Mesenchymal stem cell (in vitro differentiated cells and primary cell): ENCODE results near the gene CBARP.

Experiments used
- DNase-seq: peaks from one replicate; pipeline ENCODE4 v3.0.0-alpha.2; 2013
- H2AFZ ChIP-seq: one replicate; pipeline ENCODE4 v1.6.1; 2013; ENCODE audit warnings: low read depth, mild to moderate bottlenecking, control low read depth, inconsistent platforms, low read length, moderate library complexity
- H2AK5ac ChIP-seq: 2 replicates; pipeline ENCODE4 v1.6.1; 2013; ENCODE audit warnings: low read length, moderate library complexity, mild to moderate bottlenecking, inconsistent platforms; ENCODE audit not compliant: severe bottlenecking
- H2BK120ac ChIP-seq: one replicate; pipeline ENCODE4 v1.6.1; 2013; ENCODE audit warnings: low read depth, mild to moderate bottlenecking, inconsistent platforms, low read length, moderate library complexity
- H2BK12ac ChIP-seq, 2 experiments: one replicate each; pipeline ENCODE4 v1.6.1; 2013; ENCODE audit warnings: inconsistent platforms in 2 of 2, low read length in 2 of 2, mild to moderate bottlenecking in 2 of 2, moderate library complexity in 2 of 2, control low read depth in 1 of 2
- H2BK15ac ChIP-seq: one replicate; pipeline ENCODE4 v1.6.1; 2013; ENCODE audit warnings: mild to moderate bottlenecking, low read depth, inconsistent platforms; ENCODE audit not compliant: poor library complexity, severe bottlenecking
- H2BK5ac ChIP-seq: 2 replicates; pipeline ENCODE4 v1.6.1; 2013; ENCODE audit warnings: low read depth, mild to moderate bottlenecking, low read length, control low read depth, inconsistent platforms; ENCODE audit not compliant: poor library complexity, severe bottlenecking
- H3K14ac ChIP-seq, 2 experiments: one replicate each; pipeline ENCODE4 v1.6.1; 2013; ENCODE audit warnings: inconsistent platforms in 2 of 2, low read length in 2 of 2, control low read depth in 1 of 2, mild to moderate bottlenecking in 1 of 2, moderate library complexity in 1 of 2
- H3K18ac ChIP-seq, 2 experiments: one replicate each; pipeline ENCODE4 v1.6.1; 2013; ENCODE audit warnings: inconsistent platforms in 2 of 2, low read length in 2 of 2, control low read depth in 1 of 2, low read depth in 1 of 2, mild to moderate bottlenecking in 1 of 2
- H3K23ac ChIP-seq, 2 experiments: one replicate each; pipeline ENCODE4 v1.6.1; 2013; ENCODE audit warnings: inconsistent platforms in 2 of 2, low read length in 2 of 2, mild to moderate bottlenecking in 2 of 2, moderate library complexity in 2 of 2, control low read depth in 1 of 2
- H3K27ac ChIP-seq: 2 replicates; pipeline ENCODE4 v1.5.1; 2013; ENCODE audit warnings: mild to moderate bottlenecking, moderate library complexity, low read length, control low read depth, inconsistent platforms; ENCODE audit not compliant: poor library complexity, severe bottlenecking
- H3K27me3 ChIP-seq, 2 experiments: 2 replicates each; pipeline versions ENCODE4 v1.6.1 to v1.7.0; 2013; ENCODE audit warnings: low read length in 2 of 2, mild to moderate bottlenecking in 2 of 2, moderate library complexity in 2 of 2, control low read depth in 1 of 2, inconsistent platforms in 1 of 2; ENCODE audit not compliant: control insufficient read depth in 1 of 2, insufficient read depth in 1 of 2
- H3K36me3 ChIP-seq, 2 experiments: 2 replicates each; pipeline versions ENCODE4 v1.6.1 to v1.7.0; 2013; ENCODE audit warnings: low read length in 2 of 2, control low read depth in 1 of 2, inconsistent platforms in 1 of 2, low read depth in 1 of 2, mild to moderate bottlenecking in 1 of 2; ENCODE audit not compliant: insufficient read depth in 2 of 2, control insufficient read depth in 1 of 2
- H3K4ac ChIP-seq, 2 experiments: one replicate each; pipeline ENCODE4 v1.6.1; 2013; ENCODE audit warnings: inconsistent platforms in 2 of 2, low read length in 2 of 2, mild to moderate bottlenecking in 2 of 2, moderate library complexity in 2 of 2, control low read depth in 1 of 2, low read depth in 1 of 2
- H3K4me1 ChIP-seq: 2 replicates; pipeline ENCODE4 v1.6.1; 2013; ENCODE audit warnings: low read depth, low read length, control low read depth; ENCODE audit not compliant: control insufficient read depth, insufficient read depth
- H3K4me2 ChIP-seq: 2 replicates; pipeline ENCODE4 v1.6.1; 2013; ENCODE audit warnings: low read length, mild to moderate bottlenecking, inconsistent platforms; ENCODE audit not compliant: poor library complexity, severe bottlenecking
- H3K4me3 ChIP-seq, 2 experiments: 2 replicates each; pipeline versions ENCODE4 v1.5.1 to v1.7.0; 2013; ENCODE audit warnings: low read length in 2 of 2, mild to moderate bottlenecking in 2 of 2, control low read depth in 1 of 2, low read depth in 1 of 2; ENCODE audit not compliant: insufficient read depth in 1 of 2
- H3K79me1 ChIP-seq: replicated peaks from 2 replicates; pipeline ENCODE4 v1.6.1; 2013; ENCODE audit warnings: mild to moderate bottlenecking, control low read depth, low read length, inconsistent platforms; ENCODE audit not compliant: poor library complexity, severe bottlenecking
- H3K9ac ChIP-seq: 2 replicates; pipeline ENCODE4 v1.7.0; 2013; ENCODE audit warnings: mild to moderate bottlenecking, low read length, moderate library complexity
- H3K9me3 ChIP-seq: 2 replicates; pipeline ENCODE4 v1.7.0; 2013; ENCODE audit warnings: mild to moderate bottlenecking, low read length; ENCODE audit not compliant: control insufficient read depth
- H4K8ac ChIP-seq: one replicate; pipeline ENCODE4 v1.6.1; 2013; ENCODE audit warnings: inconsistent platforms, mild to moderate bottlenecking, low read length, moderate library complexity
- H4K91ac ChIP-seq: one replicate; pipeline ENCODE4 v1.6.1; 2013; ENCODE audit warnings: mild to moderate bottlenecking, low read length, inconsistent platforms
- WGBS: methylation state at CpG from one replicate; pipeline ENCODE4 v1.1.7; 2013; ENCODE audit warnings: mixed read lengths; 5-methylcytosine and 5-hydroxymethylcytosine counted together

Gene CBARP

DNA sequence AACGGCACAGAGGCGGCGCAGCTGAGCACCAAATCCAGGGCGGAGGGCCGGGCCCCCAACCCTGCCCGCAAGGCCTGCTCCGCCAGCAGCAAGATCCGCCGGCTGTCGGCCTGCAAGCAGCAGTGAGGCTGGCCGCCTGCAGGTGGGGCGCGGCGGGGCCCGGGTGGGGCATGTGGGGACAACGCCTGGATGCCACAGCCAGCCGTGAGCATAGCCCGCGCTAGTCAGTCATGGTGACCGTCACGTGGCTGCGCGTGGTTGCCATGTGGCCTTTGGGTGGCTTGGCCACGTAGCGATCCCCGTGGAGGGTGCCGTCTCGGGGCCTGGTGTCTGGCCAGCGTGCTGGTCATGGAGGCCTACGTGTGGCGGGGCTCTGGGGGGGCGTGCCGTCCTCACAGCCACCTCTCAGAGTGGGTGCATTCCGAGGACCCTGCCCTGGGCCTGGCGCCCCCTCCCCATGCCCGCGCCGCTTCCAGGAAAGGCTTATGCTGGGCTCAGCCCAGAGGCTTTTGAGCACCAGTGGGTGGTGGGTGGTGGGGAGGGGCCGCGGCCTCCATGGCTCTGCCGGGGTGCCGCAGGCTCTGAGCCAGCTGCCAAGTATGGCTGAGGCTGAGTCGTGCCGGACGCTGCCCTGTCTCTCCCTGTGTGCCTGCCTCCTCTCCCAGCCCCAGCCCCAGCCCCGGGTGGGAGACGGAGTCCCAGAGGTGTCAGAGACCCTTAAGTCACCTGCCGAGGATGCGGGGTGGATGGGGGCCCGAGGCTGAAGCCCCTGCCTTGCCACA is 11.1 kb downstream of the CBARP start:
- Histone ChIP-seq H4K8ac (no peak overlapping the region), H3K36me3 (peaks cover 16 to 96% of the 10 kb centered on the region in 2 experiments), H2AK5ac (no peak overlapping the region), H3K9me3 (no peaks in the 10 kb centered on the region), H3K23ac (no peak overlapping the region), H2AFZ (peak overlapping the region; percentile 32), H2BK12ac (no peak overlapping the region), H2BK5ac (no peak overlapping the region), H3K4me1 (peaks cover 44% of the 10 kb centered on the region), H2BK120ac (no peak overlapping the region), H3K4me2 (no peak overlapping the region), H3K27ac (no peak overlapping the region), H3K4me3 (no peak overlapping the region), H3K18ac (no peak overlapping the region), H2BK15ac (no peak overlapping the region), H3K9ac (no peak overlapping the region), H3K14ac (no peak overlapping the region), H3K4ac (no peak overlapping the region), H4K91ac (no peak overlapping the region), H3K79me1 (peaks cover 31% of the 10 kb centered on the region), H3K27me3 (no peaks in the 10 kb centered on the region)
- WGBS: 96% methylated on average over 48 of the region's 50 CpGs
- no peak for DNase-seq

DNA sequence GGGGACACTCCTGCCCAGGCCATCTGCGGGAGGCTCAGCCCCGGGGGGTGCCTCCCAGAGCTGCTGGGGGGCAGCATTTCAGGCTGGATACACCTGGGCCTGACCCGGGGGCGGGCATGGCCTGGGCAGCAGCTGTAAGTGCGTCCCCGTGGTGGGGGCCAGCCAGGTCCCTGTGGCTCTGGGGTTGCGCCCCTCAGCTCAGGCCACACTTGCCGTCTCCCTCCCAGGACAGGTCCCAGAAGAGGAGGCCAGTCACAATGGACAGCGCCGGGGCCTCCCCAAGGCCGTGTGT is 11.6 kb downstream of the CBARP start:
- Histone ChIP-seq H3K27me3 (no peaks in the 10 kb centered on the region), H3K27ac (no peak overlapping the region), H2BK120ac (no peak overlapping the region), H2BK15ac (no peak overlapping the region), H3K36me3 (peaks cover 16 to 97% of the 10 kb centered on the region in 2 experiments), H2BK5ac (no peak overlapping the region), H3K4me1 (peaks cover 43% of the 10 kb centered on the region), H3K9ac (no peak overlapping the region), H4K91ac (no peak overlapping the region), H3K4me3 (no peak overlapping the region), H3K4ac (no peak overlapping the region), H3K18ac (no peak overlapping the region), H3K4me2 (no peak overlapping the region), H4K8ac (no peak overlapping the region), H3K9me3 (no peaks in the 10 kb centered on the region), H2AK5ac (no peak overlapping the region), H3K14ac (no peak overlapping the region), H2BK12ac (no peak overlapping the region), H2AFZ (peak overlapping the region; percentile 32), H3K23ac (no peak overlapping the region), H3K79me1 (peaks cover 36% of the 10 kb centered on the region)
- DNase-seq: no peak
- 97% methylated on average over 11 of the region's 11 CpGs for WGBS

DNA sequence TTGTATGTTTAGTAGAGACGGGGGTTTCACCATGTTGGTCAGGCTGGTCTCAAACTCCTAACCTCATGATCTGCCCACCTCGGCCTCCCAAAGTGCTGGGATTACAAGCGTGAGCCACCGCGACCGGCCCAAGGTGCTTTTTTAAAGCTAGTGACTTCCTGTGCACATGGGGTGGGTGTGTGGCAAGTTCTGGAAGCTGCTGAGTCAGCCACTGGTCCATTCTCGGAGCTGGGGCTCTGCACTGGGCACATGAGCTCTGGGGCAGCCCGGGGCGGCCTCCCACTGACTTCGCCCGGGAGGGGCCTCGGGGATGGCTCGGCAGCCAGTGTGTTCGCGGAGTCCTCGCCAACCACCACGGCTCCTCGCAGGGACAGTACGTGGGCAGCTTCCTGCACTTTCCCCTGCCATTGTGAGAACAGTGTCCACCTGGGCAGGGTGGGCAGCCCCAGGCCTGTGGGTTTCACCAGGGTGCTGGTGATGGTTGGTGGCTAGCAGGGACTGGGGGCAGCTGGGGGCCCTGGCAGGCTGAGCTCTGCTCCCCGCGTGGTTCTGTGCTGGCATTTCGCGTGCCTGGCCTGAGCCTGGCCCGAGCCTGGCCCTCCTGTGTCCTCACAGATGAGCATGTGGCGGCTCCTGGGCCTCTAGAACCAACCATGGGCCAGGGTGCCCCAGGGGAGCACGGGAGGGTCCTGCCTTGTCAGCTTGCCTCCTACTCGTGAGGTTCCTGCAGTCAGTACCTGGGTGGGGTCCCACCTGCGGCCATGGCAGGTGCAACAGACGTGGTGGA is 12.2 kb downstream of the CBARP start:
- Histone ChIP-seq H3K27ac (peak overlapping the region; percentile 2), H3K9ac (no peak overlapping the region), H2AFZ (no peak overlapping the region), H3K23ac (no peak overlapping the region), H2AK5ac (no peak overlapping the region), H3K14ac (no peak overlapping the region), H2BK5ac (no peak overlapping the region), H4K91ac (no peak overlapping the region), H3K79me1 (peaks cover 41% of the 10 kb centered on the region), H3K4me3 (no peak overlapping the region), H2BK120ac (no peak overlapping the region), H3K4ac (no peak overlapping the region), H3K4me1 (peaks cover 39% of the 10 kb centered on the region), H3K27me3 (no peaks in the 10 kb centered on the region), H2BK12ac (no peak overlapping the region), H3K18ac (no peak overlapping the region), H2BK15ac (no peak overlapping the region), H3K36me3 (peaks cover 22 to 97% of the 10 kb centered on the region in 2 experiments), H3K4me2 (no peak overlapping the region), H3K9me3 (no peaks in the 10 kb centered on the region), H4K8ac (no peak overlapping the region)
- 90% methylated on average over 29 of the region's 29 CpGs for WGBS
- DNase-seq: no peak

DNA sequence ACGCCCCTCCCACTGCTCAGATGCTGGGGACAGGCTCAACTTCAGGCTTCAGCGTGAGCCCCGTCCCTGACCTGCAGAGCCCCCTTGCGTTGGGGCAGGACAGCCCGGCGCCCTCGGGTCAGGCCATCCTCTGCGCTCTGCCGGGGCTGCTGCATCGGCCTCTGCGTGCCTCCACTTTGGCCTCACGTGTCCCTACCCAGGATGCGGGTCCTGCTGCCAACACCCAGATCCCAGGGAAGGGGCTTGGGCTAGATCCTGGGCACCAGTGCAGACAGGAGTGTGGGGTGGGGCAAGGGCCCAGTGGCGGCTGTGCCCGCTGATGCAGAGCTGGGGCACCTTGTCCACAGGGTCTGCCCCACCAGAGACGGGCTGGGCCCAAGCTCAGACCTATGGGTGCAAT is 13.0 kb downstream of the CBARP start:
- Histone ChIP-seq H3K9me3 (no peaks in the 10 kb centered on the region), H4K8ac (peak overlapping the region; percentile 41), H2BK120ac (no peak overlapping the region), H2BK5ac (no peak overlapping the region), H3K4me1 (peaks cover 38% of the 10 kb centered on the region), H3K79me1 (peaks cover 45% of the 10 kb centered on the region), H2AFZ (no peak overlapping the region), H3K14ac (no peak overlapping the region), H2AK5ac (no peak overlapping the region), H3K36me3 (peaks cover 29 to 97% of the 10 kb centered on the region in 2 experiments), H3K23ac (no peak overlapping the region), H3K4me3 (no peak overlapping the region), H3K4ac (no peak overlapping the region), H4K91ac (no peak overlapping the region), H3K18ac (no peak overlapping the region), H3K27ac (no peak overlapping the region), H2BK15ac (no peak overlapping the region), H3K27me3 (no peaks in the 10 kb centered on the region), H3K4me2 (no peak overlapping the region), H3K9ac (no peak overlapping the region), H2BK12ac (no peak overlapping the region)
- WGBS: 93% methylated on average over 16 of the region's 16 CpGs
- DNase-seq: no peak
